Pancreas (tissue), 10 donors: ENCODE measurements around the gene LRRC8D. TPM values are rescaled to one million over a fixed set of nuclear protein-coding genes. Genes with fewer than 3 reads are reported as not detected.

Experiments
- ATAC-seq, 4 donors: fragments of 200-7000 bp; cut with Tn5 transposase; one replicate each; pipeline versions ENCODE4 v1.8.0 to v1.9.1; 2020; ENCODE audit warnings: mild to moderate bottlenecking in 4 of 4, moderate library complexity in 4 of 4
- DNase-seq, 6 donors: peaks; one replicate each; pipeline ENCODE4 v3.0.0-alpha.2; 2020
- FAIRE-seq: peaks from 2 replicates; lab custom pipeline; 2012; peaks lifted over from hg19 to GRCh38; lab: Jason Lieb, UNC
- H3K27ac ChIP-seq, 4 donors: fragments of 200-600 bp; sonication (generic); 1 replicate in 3 of 4; 2 replicates in 1 of 4; pipeline versions ENCODE4 v1.5.0 to v1.8.0; 2020
- H3K27me3 ChIP-seq, 4 donors: fragments of 200-600 bp; one replicate each; pipeline ENCODE4 v1.8.0; 2021
- H3K36me3 ChIP-seq, 3 donors: fragments of 200-600 bp; sonication (generic) in 1 of 3; one replicate each; pipeline versions ENCODE4 v1.5.0 to v1.8.0; 2020 to 2021
- H3K4me1 ChIP-seq, 3 donors: fragments of 200-600 bp; one replicate each; pipeline ENCODE4 v1.8.0; 2021
- H3K4me3 ChIP-seq, 4 donors: fragments of 200-600 bp; sonication (generic) in 2 of 4; one replicate each; pipeline versions ENCODE4 v1.5.0 to v1.8.0; 2020 to 2021
- H3K9me3 ChIP-seq, 4 donors: fragments of 200-600 bp; one replicate each; pipeline ENCODE4 v1.8.0; 2021
- WGBS, 2 donors: extraction: QIAGEN DNeasy Blood & Tissue Kit; methylation state at CpG; one replicate each; pipeline ENCODE4 v1.1.7; 2013; 5-methylcytosine and 5-hydroxymethylcytosine counted together
- intact Hi-C, 3 donors: fragments of 100-400 bp; cut with DNase I; formaldehyde crosslinking; loops; one replicate each; pipeline versions ENCODE4 v1.11.1 to v1.14.2; 2022
- polyA plus RNA-seq, 2 donors: library from polyadenylated mRNA; stranded (reverse); fragments of 200-250 nt; gene quantifications; one replicate each; pipeline ENCODE4 v1.2.3, GENCODE V29; 2013
- total RNA-seq, 6 donors: library from RNA; stranded (reverse); fragmentation: NEBNext Ultra II Directional in 4 of 6; extraction: Animal tissue kit (Norgen Biotek cat#: 25700) in 4 of 6; gene quantifications; one replicate each; pipeline versions ENCODE4 v1.2.1 to v1.2.4, GENCODE V29; 2021 to 2023
- TF ChIP-seq, protein P1 (sequence below), 4 donors: fragments of 200-600 bp; sonication (generic) in 3 of 4; IDR thresholded peaks; one replicate each; pipeline versions ENCODE4 v1.5.0 to v1.8.0; 2021; ENCODE audit warnings: antibody characterized with exemption in 4 of 4
- donor health status: healthy with polysubstance abuse.
- donor health status: DM: no; HTN: no; CAD: no; lungs with moderate emphysema.
- donor health status: DM: no; HTN: no; CAD: no.
- donor health status: control.
- donor health status: control.
- donor health status: Bipolar disorder and iron deficiency.
- donor health status: DM: yes; HTN: yes; CAD: no.
- donor health status: DM: no; HTN: no; CAD: no.
- donor health status: DM: no; HTN: no; CAD: no.
- donor health status: DM: yes; HTN: yes; CAD: no.

LRRC8D gene
- total and polyA plus RNA-seq, 8 donors = 3.8 to 27.1 (median 10.4) TPM

DNA sequence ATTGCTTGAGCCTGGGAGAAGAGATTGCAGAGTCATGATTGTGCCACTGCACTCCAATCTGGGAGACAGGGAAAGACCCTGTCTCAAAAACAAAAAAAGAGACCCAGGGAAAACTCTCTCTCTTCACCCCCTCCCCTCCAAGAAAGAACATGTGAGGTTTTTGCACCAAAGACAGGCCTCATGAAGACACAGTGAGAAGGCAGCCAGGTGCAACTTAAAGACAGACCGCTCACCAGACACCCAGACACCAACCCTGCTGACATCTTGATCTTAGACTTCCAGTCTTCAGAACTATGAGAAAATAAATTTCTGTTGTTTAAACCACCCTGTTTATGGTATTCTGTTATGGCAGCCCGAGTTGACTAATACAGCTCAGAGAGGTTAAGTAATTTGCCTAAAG, 13.3 kb upstream of the LRRC8D start:
- intact Hi-C loops = loop anchor here in 2 of 3 donors (5.0 to 10.0 kb wide), 2 partner anchors 177 to 180 kb away; no protein-coding TSS in a partner anchor
- FAIRE-seq = no peak
- no peaks in the 10 kb centered on the region for H3K9me3 ChIP-seq

GRCh38 chr1:89807983-89808382, 12.8 kb upstream of the LRRC8D start:
- Histone ChIP-seq H3K9me3 (no peaks in the 10 kb centered on the region), H3K4me3 (no peak overlapping the region), H3K27ac (no peak overlapping the region), H3K27me3 (no peaks in the 10 kb centered on the region), H3K36me3 (no peaks in the 10 kb centered on the region), H3K4me1 (no peaks in the 10 kb centered on the region)
- TF ChIP-seq, protein P1, sequence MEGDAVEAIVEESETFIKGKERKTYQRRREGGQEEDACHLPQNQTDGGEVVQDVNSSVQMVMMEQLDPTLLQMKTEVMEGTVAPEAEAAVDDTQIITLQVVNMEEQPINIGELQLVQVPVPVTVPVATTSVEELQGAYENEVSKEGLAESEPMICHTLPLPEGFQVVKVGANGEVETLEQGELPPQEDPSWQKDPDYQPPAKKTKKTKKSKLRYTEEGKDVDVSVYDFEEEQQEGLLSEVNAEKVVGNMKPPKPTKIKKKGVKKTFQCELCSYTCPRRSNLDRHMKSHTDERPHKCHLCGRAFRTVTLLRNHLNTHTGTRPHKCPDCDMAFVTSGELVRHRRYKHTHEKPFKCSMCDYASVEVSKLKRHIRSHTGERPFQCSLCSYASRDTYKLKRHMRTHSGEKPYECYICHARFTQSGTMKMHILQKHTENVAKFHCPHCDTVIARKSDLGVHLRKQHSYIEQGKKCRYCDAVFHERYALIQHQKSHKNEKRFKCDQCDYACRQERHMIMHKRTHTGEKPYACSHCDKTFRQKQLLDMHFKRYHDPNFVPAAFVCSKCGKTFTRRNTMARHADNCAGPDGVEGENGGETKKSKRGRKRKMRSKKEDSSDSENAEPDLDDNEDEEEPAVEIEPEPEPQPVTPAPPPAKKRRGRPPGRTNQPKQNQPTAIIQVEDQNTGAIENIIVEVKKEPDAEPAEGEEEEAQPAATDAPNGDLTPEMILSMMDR (IDR thresholded peaks at IDR 0.05) = no peak
- DNase-seq (no peak), ATAC-seq (no peak), FAIRE-seq (no peak)
- WGBS, 2 donors = 86 to 88% methylated on average over 1 of the region's 1 CpG
- intact Hi-C loops = loop anchor here in 2 of 3 donors (5.0 to 10.0 kb wide), 2 partner anchors 177 to 179 kb away; no protein-coding TSS in a partner anchor

More for the DNA sequence above, 13.3 kb upstream of the LRRC8D start:
- no peaks in the 10 kb centered on the region for H3K36me3 ChIP-seq
- no peaks in the 10 kb centered on the region for H3K27me3 ChIP-seq
- no peaks in the 10 kb centered on the region for H3K4me1 ChIP-seq
- no peak overlapping the region for H3K4me3 ChIP-seq
- WGBS, 2 donors = 78% methylated on average over 2 of the region's 2 CpGs
- ATAC-seq (no peak), DNase-seq (no peak)
- TF ChIP-seq, protein P1 (IDR thresholded peaks at IDR 0.05) = no peak
- no peak overlapping the region for H3K27ac ChIP-seq

DNA sequence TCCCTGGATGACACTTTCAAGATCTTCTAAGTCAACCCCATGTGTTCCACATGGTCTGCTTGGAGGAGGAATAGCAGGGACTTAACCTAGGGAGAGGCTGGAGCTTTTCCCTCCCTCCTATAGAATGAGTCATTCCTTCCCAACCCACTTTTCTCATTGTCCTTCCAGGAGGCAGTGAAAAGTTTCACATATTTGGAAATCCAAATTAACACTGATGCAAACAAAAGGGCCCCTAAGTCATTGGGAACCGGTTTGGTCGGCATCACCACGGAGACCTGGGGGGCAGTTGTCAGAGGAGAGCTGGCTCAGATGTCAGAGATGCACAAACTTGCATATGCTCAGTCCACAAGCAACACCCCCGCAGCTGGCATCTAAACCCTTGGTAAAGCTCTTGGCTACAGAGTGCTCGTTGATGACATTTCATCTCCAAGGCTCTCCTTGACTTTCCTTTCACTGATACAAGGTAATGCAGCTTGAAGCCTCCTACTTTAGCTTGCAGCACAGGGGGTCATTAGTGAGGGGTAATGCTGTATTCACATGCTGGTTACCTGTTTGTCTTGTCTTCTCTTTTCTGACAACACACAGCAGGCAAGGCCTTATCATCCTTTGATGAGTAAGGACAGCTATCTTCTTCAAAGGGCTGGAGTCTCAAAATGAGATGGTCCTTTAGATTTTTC, 12.3 kb upstream of the LRRC8D start:
- no peak for FAIRE-seq
- Histone ChIP-seq H3K27ac (no peak overlapping the region), H3K4me1 (no peaks in the 10 kb centered on the region), H3K4me3 (no peak overlapping the region), H3K27me3 (no peaks in the 10 kb centered on the region), H3K36me3 (no peaks in the 10 kb centered on the region), H3K9me3 (no peaks in the 10 kb centered on the region)
- TF ChIP-seq, protein P1 (IDR thresholded peaks at IDR 0.05) = no peak
- 42 to 45% methylated on average over 5 of the region's 5 CpGs for WGBS, 2 donors
- intact Hi-C loops = loop anchor here in 2 of 3 donors (5.0 to 10.0 kb wide), 2 partner anchors 176 to 179 kb away; no protein-coding TSS in a partner anchor
- ATAC-seq = no peak
- DNase-seq = no peak

- no peaks in the 10 kb centered on the region for H3K4me1 ChIP-seq
- 85 to 94% methylated on average over 3 of the region's 3 CpGs for WGBS, 2 donors
- H3K4me3 ChIP-seq = no peak overlapping the region
- H3K36me3 ChIP-seq = no peaks in the 10 kb centered on the region
- ATAC-seq (no peak), FAIRE-seq (no peak), DNase-seq (no peak)
- no peaks in the 10 kb centered on the region for H3K27me3 ChIP-seq
- TF ChIP-seq, protein P1 (IDR thresholded peaks at IDR 0.05) = no peak
- no peak overlapping the region for H3K27ac ChIP-seq
- H3K9me3 ChIP-seq = no peaks in the 10 kb centered on the region
- intact Hi-C loops = loop anchor here in 2 of 3 donors (5.0 to 10.0 kb wide), 2 partner anchors 175 to 178 kb away; no protein-coding TSS in a partner anchor
Measured at GRCh38 chr1:89809556-89809955, 11.3 kb upstream of the LRRC8D start.

DNA sequence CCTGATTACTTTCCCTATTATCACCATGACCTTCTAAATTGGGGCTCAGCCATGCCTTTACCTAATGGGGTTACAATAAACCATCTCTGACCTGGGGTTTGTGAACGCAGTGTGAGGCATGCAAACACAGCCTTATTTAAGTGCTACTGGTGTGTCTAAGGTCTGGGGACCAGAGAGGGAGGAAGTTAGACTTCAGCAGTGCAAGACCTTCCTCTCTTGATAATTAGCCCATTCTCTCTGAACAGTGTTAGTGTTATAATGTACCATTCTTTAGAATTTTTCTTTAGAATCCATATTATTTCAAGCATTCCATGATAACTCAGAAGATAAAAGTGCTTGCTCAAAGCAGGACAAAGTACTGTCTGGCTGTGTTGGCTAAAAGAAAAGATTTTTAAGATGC, 10.5 kb upstream of the LRRC8D start:
- Histone ChIP-seq H3K27ac (no peak overlapping the region), H3K36me3 (no peaks in the 10 kb centered on the region), H3K9me3 (no peaks in the 10 kb centered on the region), H3K4me3 (no peak overlapping the region), H3K4me1 (no peaks in the 10 kb centered on the region), H3K27me3 (no peaks in the 10 kb centered on the region)
- TF ChIP-seq, protein P1 (IDR thresholded peaks at IDR 0.05) = no peak
- WGBS, 2 donors = 43 to 58% methylated on average over 1 of the region's 1 CpG
- ATAC-seq = no peak
- intact Hi-C loops = no loop called here
- no peak for FAIRE-seq
- no peak for DNase-seq
